ENCODE data around the gene P4HA2. TPM values are rescaled to one million over a fixed set of nuclear protein-coding genes. Genes with fewer than 3 reads are reported as not detected.

Gene P4HA2
- total RNA-seq, 1 experiment from 2014 or later, result 25.1 TPM

- H3K4me3 ChIP-seq (ENCODE audit: low read depth in 2 of 2, low read length in 2 of 2), result no peak overlapping the region
- CTCF ChIA-PET, result no interaction called here
- H3K27ac ChIP-seq (ENCODE audit: low read length), result no peak overlapping the region
- TF ChIP-seq CTCF (IDR thresholded peaks at IDR 0.05) (no peak), POLR2AphosphoS5 (IDR thresholded peaks at IDR 0.05; ENCODE audit: low read depth, low read length) (no peak), TCF7L2 (IDR thresholded peaks at IDR 0.05; ENCODE audit: low read depth, low read length) (no peak), REST (IDR thresholded peaks at IDR 0.05; ENCODE audit: insufficient read depth in 1 of 2, low read depth in 2 of 2, low read length in 1 of 2) (no peak), SIN3A (IDR thresholded peaks at IDR 0.05; ENCODE audit: borderline replicate concordance, insufficient read depth, low read depth, low read length) (no peak)
- no TSS peak for BruUV-seq (replicated peaks)
- in situ Hi-C loops (cut with HindIII; ENCODE audit: low pct_unique_long_range_greater_than_20kb, low sequenced_read_pairs), result no loop called here
- no peaks in the 10 kb centered on the region for H3K27me3 ChIP-seq (ENCODE audit: control insufficient read depth, insufficient read depth, low read length)
- POLR2A ChIA-PET, result no interaction called here
- ATAC-seq (no peak), DNase-seq (ENCODE audit: low read depth, low spot score) (no peak)
- intact Hi-C loops (cut with micrococcal nuclease; ENCODE audit: unreplicated experiment), result no loop called here
- no peaks in the 10 kb centered on the region for H3K9me3 ChIP-seq (ENCODE audit: control insufficient read depth, insufficient read depth, low read depth, low read length)
- H3K4me1 ChIP-seq (ENCODE audit: control insufficient read depth, insufficient read depth, low read length), result no peaks in the 10 kb centered on the region
- H3K36me3 ChIP-seq (ENCODE audit: control insufficient read depth, insufficient read depth, low read length), result no peaks in the 10 kb centered on the region
Measured at GRCh38 chr5:132224716-132225115, 2.9 kb downstream of the P4HA2 start.

- CTCF ChIA-PET, result no interaction called here
- intact Hi-C loops (cut with micrococcal nuclease; ENCODE audit: unreplicated experiment) (no loop called here), in situ Hi-C loops (cut with HindIII; ENCODE audit: low pct_unique_long_range_greater_than_20kb, low sequenced_read_pairs) (no loop called here)
- Histone ChIP-seq H3K9me3 (ENCODE audit: control insufficient read depth, insufficient read depth, low read depth, low read length) (no peaks in the 10 kb centered on the region), H3K4me3 (ENCODE audit: low read depth in 2 of 2, low read length in 2 of 2) (no peak overlapping the region), H3K36me3 (ENCODE audit: control insufficient read depth, insufficient read depth, low read length) (no peaks in the 10 kb centered on the region), H3K4me1 (ENCODE audit: control insufficient read depth, insufficient read depth, low read length) (no peaks in the 10 kb centered on the region), H3K27me3 (ENCODE audit: control insufficient read depth, insufficient read depth, low read length) (no peaks in the 10 kb centered on the region), H3K27ac (ENCODE audit: low read length) (no peak overlapping the region)
- ATAC-seq (no peak), DNase-seq (ENCODE audit: low read depth, low spot score) (no peak)
- POLR2A ChIA-PET, result no interaction called here
- TF ChIP-seq TCF7L2 (IDR thresholded peaks at IDR 0.05; ENCODE audit: low read depth, low read length) (no peak), REST (IDR thresholded peaks at IDR 0.05; ENCODE audit: insufficient read depth in 1 of 2, low read depth in 2 of 2, low read length in 1 of 2) (no peak), SIN3A (IDR thresholded peaks at IDR 0.05; ENCODE audit: borderline replicate concordance, insufficient read depth, low read depth, low read length) (no peak), POLR2AphosphoS5 (IDR thresholded peaks at IDR 0.05; ENCODE audit: low read depth, low read length) (no peak), CTCF (IDR thresholded peaks at IDR 0.05) (no peak)
- BruUV-seq (replicated peaks), result no TSS peak
Measured at GRCh38 chr5:132223861-132224260, 3.8 kb downstream of the P4HA2 start.

All from Panc1 (cell line).